Muscle of arm (tissue), 12 donors: ENCODE results near the gene TACC2. TPM values are rescaled to one million over a fixed set of nuclear protein-coding genes. Genes with fewer than 3 reads are reported as not detected.

Experiments used
- DNase-seq: peaks from one replicate; pipeline ENCODE4 v3.0.0-alpha.2; 2013
- polyA plus RNA-seq, 12 donors: library from polyadenylated mRNA; unstranded; fragments of 120-200 nt; gene quantifications; one replicate each; pipeline ENCODE4 v1.2.1, GENCODE V29; 2013; ENCODE audit not compliant: insufficient read length in 12 of 12

Gene TACC2
- polyA plus RNA-seq, 12 donors, result 87.2 to 147 (median 116) TPM; not detected in 1

DNA sequence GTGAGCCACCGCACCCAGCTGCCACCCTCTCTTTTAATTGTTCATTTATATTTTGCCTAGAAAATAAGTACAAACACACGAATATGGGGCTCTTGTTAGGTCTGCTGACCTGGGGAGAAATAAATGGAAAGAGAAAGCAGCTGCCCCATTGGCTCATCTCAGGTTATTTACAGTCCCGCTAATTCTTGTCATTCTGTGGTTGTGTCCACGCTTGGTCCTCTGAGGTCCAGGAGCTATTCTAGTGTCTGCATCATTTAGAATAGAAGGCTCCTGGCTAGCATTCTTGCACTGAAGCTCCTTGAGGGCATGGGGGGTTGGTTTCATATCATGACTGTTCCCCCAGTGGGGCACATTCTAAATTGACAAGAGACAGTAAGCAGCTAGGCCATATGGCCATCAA, 128.5 kb downstream of the TACC2 start:
- DNase-seq, result no peak

DNA sequence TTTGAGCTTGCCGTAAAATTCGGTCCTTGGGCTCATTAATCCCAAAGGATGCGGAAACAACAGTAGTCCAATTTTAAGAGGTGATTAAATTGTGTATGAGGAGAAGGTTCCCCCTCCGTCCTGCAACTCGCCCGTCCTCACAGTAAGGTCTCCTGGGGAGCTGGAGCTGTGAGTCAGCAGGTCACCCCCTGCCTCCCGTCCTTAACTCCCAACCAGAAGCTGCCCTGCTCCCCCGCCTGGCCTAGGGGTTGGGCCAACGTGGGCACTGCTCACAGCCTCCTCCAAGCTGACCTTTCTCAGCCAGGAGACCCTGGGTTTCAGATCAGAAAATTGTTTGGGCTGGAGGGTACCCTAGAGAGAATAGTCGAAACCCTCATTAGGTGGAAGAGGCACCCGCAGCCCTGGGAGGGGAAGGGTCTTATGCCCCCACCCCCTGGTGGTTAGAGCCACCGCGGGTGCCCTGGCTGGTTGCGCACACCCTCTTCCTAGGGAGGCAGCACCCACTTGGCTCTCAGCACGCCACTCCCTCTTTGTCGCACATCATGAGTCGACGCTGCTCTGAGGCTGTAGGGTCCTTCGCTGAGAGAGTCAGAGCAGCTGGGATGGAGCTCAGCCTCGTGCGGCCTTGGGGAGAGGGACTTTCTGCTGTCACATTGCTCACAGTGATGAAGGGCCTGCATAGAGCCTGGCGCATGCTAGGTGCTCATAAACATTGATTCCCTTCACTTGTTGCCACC, 131.2 kb downstream of the TACC2 start:
- no peak for DNase-seq

DNA sequence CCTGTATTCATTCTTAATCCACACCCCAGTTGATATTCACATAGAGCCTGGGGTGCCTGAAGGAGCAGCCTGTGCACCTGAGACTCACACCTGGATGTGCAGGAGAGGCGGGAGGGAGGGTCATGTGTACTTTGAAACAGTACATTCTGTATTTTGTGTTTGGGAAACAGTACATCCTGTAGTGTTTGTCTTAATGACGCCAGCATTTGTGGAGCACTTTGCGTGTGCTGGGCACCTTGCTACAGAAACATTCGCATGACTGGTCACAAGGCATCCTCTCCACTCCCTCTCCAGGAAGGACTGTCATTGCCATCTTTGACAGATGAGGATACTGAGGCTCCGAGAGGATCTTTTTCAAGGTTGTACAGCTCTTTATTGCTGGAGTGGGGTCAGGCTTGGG, 132.1 kb downstream of the TACC2 start:
- DNase-seq, result no peak

- DNase-seq, result no peak
Measured at GRCh38 chr10:122122493-122122892, 133.5 kb downstream of the TACC2 start.

DNA sequence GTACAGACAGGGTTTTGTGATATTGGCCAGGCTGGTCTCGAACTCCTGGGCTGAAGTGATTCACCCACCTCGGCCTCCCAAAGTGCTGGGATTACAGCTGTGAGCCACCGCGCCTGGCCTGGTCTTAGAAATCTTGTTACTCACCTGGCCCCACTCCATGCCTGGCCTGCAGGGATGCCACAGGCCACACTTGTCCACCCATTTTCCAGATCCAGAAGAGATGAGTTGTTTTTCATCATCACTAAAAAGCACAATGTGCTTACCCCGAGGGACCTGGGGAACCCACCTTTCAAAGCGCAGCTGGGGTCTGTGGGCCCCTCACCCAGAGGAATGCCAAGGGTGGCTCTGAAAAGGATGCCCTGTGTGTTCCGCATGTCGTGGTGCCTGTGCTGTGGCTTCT, 134.2 kb downstream of the TACC2 start:
- no peak for DNase-seq

GRCh38 chr10:122124342-122124741, 135.4 kb downstream of the TACC2 start:
- DNase-seq, result no peak

DNA sequence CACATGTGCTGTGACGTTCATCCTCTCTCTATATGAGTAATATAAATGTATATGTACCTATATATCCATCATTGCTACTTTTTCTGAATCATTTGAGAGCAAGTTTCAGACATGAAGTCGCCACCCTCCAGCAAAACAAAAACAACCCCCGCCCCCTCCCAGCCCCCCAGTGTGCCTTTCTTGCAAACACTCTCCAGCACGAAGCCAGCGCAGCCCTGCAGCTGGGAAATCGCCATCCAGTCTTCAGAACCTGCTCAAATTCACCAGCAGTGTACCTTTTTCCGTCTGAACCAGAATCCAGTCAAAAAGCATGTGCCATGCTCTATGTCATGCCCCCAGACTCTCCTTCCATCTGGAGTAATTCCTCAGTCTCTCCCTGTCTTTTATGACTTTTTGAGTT, 135.8 kb downstream of the TACC2 start:
- no peak for DNase-seq

GRCh38 chr10:122126763-122127659, 138.0 kb downstream of the TACC2 start:
- DNase-seq, result peak; percentile 21

DNA sequence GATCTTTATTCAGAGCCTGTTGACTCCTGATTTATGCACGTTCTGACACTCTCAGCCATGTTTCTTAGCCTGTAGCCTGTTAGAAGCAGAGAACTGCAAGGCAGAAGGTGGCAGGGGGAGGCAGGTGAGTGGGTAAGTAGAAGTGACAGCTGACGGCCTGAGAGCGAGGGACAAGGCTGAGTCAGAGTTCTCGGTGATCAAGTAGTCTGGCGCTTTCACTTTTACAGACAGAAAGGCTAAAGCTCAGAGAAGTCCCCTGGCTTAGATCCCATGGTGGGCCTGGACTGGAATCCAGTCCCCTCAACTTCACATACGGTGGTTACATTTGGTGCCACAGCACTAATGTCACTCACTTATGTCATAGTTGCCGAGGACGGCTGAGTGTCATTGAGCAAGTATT, 139.0 kb downstream of the TACC2 start:
- peak; percentile 55 for DNase-seq

DNA sequence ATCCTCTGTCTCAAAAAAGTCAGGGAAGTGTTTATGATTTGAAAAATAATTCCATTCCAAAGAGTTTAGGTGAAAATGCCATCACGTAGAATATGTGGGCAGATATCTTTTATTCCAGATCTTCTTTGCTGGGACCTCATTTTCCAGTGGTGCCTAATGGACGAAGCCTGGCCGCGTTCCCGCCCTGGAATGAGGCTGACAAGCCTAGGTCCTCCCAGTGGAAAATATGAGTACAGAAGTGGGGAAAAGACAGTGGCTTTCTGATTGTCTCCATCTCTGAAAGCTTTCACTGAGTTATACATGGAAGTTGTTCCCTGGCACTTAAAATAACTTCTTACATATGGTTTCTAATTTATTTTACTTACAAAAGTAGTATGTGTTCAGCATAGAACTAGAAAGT, 139.4 kb downstream of the TACC2 start:
- DNase-seq, result peak; percentile 85

DNA sequence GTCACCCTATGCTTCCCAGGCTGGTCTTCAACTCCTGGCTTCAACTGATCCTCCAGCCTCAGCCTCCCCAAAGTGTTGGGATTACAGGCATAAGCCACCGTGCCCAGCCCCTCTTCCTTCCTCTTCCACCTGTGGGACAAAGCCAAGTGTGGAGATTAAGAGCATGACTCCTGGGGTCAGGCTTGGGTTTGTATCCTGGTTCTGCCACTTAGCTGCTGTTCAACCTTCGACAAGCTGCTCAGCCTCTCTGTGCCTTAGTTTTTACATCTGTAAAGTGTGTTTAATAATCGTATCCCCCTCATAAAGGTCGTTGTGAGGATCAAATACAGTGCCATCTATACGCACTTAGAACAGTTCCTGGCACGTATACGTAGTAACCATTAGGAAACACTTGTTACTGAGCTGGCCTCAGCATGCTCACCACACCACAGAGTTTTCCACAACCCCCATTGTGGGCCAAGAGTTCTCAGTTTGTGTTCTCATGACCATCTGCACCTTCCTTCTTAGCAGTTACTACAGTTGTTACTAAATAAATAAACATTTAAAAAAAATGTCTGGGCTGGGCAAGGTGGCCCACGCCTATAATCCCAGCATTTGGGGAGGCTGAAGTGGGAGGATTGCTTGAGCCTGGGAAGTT, 141.6 kb downstream of the TACC2 start:
- DNase-seq, result no peak

- DNase-seq, result no peak
Measured at GRCh38 chr10:122132331-122132755, 143.4 kb downstream of the TACC2 start.

DNA sequence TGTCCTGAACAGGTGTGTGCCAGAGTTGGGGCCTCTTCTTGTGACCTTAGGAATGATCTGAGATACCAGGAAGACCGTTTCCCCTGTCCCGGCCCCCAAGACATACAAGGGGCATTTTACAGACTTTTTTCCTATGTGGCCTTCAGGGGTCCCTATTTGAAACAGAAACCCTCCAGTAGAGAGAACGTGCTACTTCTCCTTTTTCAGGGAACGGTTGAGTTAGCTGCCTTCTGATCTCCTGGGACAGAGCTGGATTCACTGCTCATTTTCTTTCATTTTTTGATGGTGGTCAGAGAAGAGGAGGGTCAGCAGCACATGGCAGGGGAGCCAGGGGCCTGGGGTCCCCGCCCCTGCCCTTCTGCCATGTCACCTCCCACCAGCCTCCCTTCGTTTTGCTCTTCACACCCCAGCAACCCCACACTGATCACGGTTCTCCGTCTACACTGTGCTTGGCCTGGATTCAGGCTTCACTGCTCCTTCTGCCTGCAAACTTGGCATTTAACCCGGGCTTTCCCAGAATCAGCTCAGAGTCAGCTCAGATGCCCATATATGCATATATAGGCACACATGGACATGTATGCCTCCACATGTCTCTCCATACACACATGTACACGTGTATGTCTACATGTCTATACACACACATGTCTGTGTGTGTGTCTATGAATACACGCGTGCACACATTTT, 144.1 kb downstream of the TACC2 start:
- DNase-seq, result no peak

- DNase-seq, result no peak
Measured at GRCh38 chr10:122135251-122136025, 146.5 kb downstream of the TACC2 start.

- no peak for DNase-seq
Measured at GRCh38 chr10:122138831-122139625, 150.1 kb downstream of the TACC2 start.

DNA sequence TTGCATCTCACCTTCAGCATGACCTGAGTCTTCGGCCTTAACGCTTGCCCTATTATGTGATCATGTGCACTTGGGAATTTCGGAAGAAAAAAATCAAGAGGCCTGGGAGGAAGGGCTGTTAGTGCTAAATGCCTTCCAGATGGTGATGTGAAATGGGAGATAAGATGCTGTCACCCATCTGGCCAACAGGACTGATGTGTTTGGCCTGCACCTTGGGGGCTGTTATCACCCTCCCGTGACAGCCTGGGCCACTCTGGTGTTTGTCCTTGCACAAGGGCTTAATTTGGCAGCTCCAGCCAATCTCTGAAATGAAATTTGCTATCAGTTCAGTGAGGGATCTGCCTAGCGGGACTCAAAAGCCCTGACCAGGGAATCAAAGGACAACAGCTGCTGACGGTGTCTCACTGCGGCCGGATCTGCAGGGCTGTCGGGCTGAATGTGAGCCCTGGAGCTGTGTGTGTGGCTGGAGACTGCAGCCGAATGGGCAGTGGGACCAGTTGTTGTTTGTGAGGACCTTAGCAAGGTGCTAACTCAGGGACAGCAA, 150.7 kb downstream of the TACC2 start:
- DNase-seq, result no peak

DNA sequence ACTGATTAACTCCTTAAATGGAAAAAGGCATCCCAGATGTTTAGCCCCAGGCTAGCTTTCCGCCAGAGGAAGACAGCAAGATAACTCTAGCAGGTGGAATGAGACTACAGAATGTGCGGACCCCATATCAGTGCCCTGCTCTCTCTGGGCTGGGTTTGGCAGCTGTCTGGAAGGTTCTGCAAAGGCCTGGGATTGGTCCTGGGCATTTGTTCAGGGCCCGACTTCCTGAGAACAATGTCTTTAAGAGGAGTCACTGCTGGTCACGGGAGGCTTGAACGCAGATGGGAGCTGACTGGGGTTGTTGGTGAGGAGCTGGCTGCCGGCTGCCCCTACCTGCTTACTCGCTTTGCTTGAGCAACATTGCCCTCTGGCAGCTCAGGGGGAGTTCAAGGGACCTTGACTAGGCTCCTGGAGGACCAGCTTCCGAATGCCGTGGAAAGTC, 151.5 kb downstream of the TACC2 start:
- no peak for DNase-seq

GRCh38 chr10:122140941-122141623, 152.1 kb downstream of the TACC2 start:
- DNase-seq, result no peak
